ENCODE measurements around the gene ZNRF2. TPM values are rescaled to one million over a fixed set of nuclear protein-coding genes. Genes with fewer than 3 reads are reported as not detected.

ZNRF2 gene
- total RNA-seq, 1 donor from 2014 or later = 31.7 TPM

DNA sequence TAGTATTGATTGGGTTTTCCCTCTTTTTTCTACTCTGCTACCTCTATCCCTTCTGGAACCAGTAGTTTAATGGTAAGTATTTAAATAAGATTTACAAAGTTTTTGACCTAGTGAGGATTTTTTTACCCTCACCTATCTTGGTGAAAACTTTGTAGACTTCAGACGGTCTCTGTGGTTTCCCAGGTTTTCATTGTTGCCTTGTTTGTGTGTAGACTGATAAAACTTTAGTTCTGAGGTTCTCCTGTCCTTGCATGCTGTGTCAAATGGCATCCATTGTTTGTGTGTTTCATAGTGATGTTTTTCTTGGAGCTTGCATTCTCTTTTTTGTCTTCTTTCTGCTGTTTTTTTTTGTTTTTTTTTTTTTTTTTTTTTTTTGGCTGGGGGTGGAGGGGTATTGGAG lies 22.6 kb downstream of the ZNRF2 start:
- DNase-seq (ENCODE audit: low spot score in 2 of 2) = no peak
- Histone ChIP-seq H3K9me3 (no peaks in the 10 kb centered on the region), H3K36me3 (no peaks in the 10 kb centered on the region), H3K4me3 (no peak overlapping the region), H3K4me1 (no peaks in the 10 kb centered on the region), H3K27ac (no peak overlapping the region), H3K27me3 (no peaks in the 10 kb centered on the region)
- intact Hi-C loops (cut with DNase I) = no loop called here
- TF ChIP-seq, protein P1, sequence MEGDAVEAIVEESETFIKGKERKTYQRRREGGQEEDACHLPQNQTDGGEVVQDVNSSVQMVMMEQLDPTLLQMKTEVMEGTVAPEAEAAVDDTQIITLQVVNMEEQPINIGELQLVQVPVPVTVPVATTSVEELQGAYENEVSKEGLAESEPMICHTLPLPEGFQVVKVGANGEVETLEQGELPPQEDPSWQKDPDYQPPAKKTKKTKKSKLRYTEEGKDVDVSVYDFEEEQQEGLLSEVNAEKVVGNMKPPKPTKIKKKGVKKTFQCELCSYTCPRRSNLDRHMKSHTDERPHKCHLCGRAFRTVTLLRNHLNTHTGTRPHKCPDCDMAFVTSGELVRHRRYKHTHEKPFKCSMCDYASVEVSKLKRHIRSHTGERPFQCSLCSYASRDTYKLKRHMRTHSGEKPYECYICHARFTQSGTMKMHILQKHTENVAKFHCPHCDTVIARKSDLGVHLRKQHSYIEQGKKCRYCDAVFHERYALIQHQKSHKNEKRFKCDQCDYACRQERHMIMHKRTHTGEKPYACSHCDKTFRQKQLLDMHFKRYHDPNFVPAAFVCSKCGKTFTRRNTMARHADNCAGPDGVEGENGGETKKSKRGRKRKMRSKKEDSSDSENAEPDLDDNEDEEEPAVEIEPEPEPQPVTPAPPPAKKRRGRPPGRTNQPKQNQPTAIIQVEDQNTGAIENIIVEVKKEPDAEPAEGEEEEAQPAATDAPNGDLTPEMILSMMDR (IDR thresholded peaks at IDR 0.05) = no peak

DNA sequence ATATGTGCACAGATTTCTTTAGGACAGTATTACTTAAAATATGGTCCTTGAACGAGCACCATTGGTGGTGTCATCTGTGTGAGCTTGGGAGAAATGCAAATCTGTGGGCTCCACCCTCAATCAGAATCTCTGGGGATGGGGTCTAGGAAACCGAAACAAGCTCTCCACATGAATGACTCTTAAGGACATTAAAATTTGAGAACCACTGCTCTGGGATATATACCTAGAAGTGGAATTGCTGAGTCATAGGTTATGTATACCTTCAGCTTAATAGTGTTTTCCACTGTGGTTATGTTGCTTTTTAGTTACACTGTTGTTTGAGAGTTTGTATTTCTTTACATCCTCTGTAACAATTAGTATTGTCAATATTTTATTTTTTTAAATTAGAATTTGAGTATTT lies 24.0 kb downstream of the ZNRF2 start:
- intact Hi-C loops (cut with DNase I) = no loop called here
- Histone ChIP-seq H3K27ac (no peak overlapping the region), H3K4me3 (no peak overlapping the region), H3K36me3 (no peaks in the 10 kb centered on the region), H3K4me1 (no peaks in the 10 kb centered on the region), H3K27me3 (no peaks in the 10 kb centered on the region), H3K9me3 (no peaks in the 10 kb centered on the region)
- no peak for DNase-seq (ENCODE audit: low spot score in 2 of 2)
- TF ChIP-seq, protein P1 (IDR thresholded peaks at IDR 0.05) = no peak

DNA sequence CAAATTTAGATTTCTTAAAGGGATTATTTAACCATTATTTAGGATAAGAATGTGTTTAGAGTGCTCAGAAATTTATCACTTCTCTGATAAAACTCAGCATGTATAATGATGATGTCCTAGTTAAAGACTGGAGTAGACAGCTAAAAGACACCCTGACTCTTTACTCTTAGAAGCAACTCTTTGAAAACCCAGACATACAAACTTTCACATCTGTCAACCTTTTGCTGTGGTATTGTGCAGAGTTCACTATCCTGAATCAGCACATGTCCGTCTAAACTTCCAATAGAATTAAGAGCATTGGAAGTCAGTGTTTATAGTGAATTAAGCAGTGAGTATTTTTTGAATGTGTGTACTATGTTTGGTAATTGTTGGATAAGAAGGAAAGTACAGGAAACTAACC lies 24.9 kb downstream of the ZNRF2 start:
- no peaks in the 10 kb centered on the region for H3K9me3 ChIP-seq
- no peaks in the 10 kb centered on the region for H3K36me3 ChIP-seq
- no peak overlapping the region for H3K4me3 ChIP-seq
- no peaks in the 10 kb centered on the region for H3K27me3 ChIP-seq
- TF ChIP-seq, protein P1 (IDR thresholded peaks at IDR 0.05) = no peak
- no peak overlapping the region for H3K27ac ChIP-seq
- no peaks in the 10 kb centered on the region for H3K4me1 ChIP-seq
- no peak for DNase-seq (ENCODE audit: low spot score in 2 of 2)
- intact Hi-C loops (cut with DNase I) = no loop called here

DNA sequence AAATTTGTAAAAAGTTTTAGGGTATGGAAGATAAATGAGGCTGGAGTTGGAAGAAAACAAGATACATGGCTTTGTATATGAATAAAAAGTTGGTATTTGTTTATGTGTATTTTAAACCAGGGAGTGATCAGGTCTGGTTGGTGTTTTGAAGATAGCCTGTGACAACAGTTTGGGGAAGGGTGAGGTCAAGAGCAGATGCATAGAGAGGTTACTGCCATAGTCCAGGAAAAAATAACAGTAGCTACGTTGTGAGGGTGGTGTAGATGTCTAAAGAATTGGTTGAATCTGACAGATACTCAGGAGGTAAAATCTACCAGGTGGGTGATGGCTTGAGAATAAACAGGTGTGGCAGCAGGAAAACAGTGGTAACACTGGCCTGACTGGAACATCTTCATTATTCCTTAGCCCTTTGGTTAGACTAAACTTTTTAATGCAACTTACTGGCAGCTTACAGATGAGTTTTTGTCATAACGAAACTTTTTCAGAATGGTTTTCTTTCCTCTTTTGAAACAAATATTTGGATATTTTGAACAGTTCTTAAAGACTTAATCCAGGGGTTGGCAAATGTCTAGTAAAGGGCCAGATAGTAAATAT lies 25.5 kb downstream of the ZNRF2 start:
- DNase-seq (ENCODE audit: low spot score in 2 of 2) = no peak
- H3K4me3 ChIP-seq = no peak overlapping the region
- no peaks in the 10 kb centered on the region for H3K9me3 ChIP-seq
- H3K27ac ChIP-seq = no peak overlapping the region
- no peaks in the 10 kb centered on the region for H3K27me3 ChIP-seq
- TF ChIP-seq, protein P1 (IDR thresholded peaks at IDR 0.05) = no peak
- no peaks in the 10 kb centered on the region for H3K4me1 ChIP-seq
- intact Hi-C loops (cut with DNase I) = no loop called here
- H3K36me3 ChIP-seq = no peaks in the 10 kb centered on the region

DNA sequence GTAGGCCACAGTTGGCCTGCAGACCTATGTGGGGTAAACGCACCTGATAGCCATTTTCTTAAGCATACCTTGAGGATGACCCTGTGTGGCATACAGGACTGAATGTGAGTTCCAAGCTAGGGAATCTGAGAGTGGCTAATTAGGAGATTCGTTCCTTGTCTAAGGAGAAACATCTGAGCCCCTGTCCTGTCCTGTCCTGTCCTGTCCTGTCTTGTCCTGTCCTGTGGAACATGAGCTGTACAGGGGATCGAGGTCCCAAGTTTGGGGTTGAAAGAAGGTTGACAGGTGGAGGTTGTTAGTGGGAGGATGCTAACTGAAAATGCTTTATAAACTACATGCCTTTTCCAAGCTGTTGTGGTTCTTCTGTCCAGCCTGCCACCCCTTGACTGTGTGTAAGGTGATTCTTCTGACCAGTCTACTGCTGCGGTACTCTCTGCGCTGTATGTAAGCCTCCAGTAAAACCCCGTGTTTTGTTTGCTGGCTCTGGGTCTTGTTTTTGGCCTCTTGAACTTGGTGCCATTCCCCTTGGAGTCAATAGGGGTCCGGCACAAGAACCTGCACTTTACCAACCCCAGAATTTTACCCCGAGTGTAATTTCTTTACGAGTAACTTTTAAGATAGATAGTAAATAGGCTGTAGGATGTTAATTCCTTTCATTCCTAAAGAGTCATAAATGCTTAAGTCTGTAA lies 26.4 kb downstream of the ZNRF2 start:
- TF ChIP-seq, protein P1 (IDR thresholded peaks at IDR 0.05) = no peak
- Histone ChIP-seq H3K4me1 (no peaks in the 10 kb centered on the region), H3K36me3 (no peaks in the 10 kb centered on the region), H3K9me3 (no peaks in the 10 kb centered on the region), H3K4me3 (no peak overlapping the region), H3K27me3 (no peaks in the 10 kb centered on the region), H3K27ac (no peak overlapping the region)
- no peak for DNase-seq (ENCODE audit: low spot score in 2 of 2)
- intact Hi-C loops (cut with DNase I) = no loop called here
